Parathyroid adenoma (tissue), 2 donors: ENCODE measurements around the gene SLC9B1.

ENCODE experiments used
- H2AFZ ChIP-seq: fragments of 300-600 bp; sonication (generic); one replicate; pipeline ENCODE4 v1.7.0; 2017; ENCODE audit warnings: antibody characterized with exemption, mild to moderate bottlenecking
- H3K27ac ChIP-seq: fragments of 300-600 bp; sonication (generic); one replicate; pipeline ENCODE4 v1.7.0; 2017
- H3K27me3 ChIP-seq: fragments of 300-600 bp; sonication (generic); one replicate; pipeline ENCODE4 v1.7.0; 2017; ENCODE audit warnings: low read length; ENCODE audit not compliant: control insufficient read depth, insufficient read depth
- H3K36me3 ChIP-seq: fragments of 300-600 bp; sonication (generic); one replicate; pipeline ENCODE4 v1.7.0; 2017; ENCODE audit warnings: low read length; ENCODE audit not compliant: control insufficient read depth, insufficient read depth
- H3K4me1 ChIP-seq: fragments of 300-600 bp; sonication (generic); one replicate; pipeline ENCODE4 v1.7.0; 2017; ENCODE audit warnings: control low read depth
- H3K4me2 ChIP-seq: fragments of 300-600 bp; sonication (generic); one replicate; pipeline ENCODE4 v1.7.0; 2017; ENCODE audit warnings: low read length
- H3K4me3 ChIP-seq: fragments of 300-600 bp; sonication (generic); one replicate; pipeline ENCODE4 v1.7.0; 2017; ENCODE audit warnings: low read depth, low read length
- H3K79me2 ChIP-seq: fragments of 300-600 bp; sonication (generic); one replicate; pipeline ENCODE4 v1.7.0; 2017; ENCODE audit warnings: control low read depth
- H3K9ac ChIP-seq: fragments of 300-600 bp; sonication (generic); one replicate; pipeline ENCODE4 v1.7.0; 2017; ENCODE audit warnings: mild to moderate bottlenecking
- H3K9me3 ChIP-seq: fragments of 300-600 bp; sonication (generic); one replicate; pipeline ENCODE4 v1.7.0; 2017; ENCODE audit warnings: low read length; ENCODE audit not compliant: control insufficient read depth
- TF ChIP-seq, protein P1 (sequence below): fragments of 300-600 bp; sonication (generic); IDR thresholded peaks from one replicate; pipeline ENCODE4 v1.7.0; 2017; ENCODE audit warnings: antibody characterized with exemption, mild to moderate bottlenecking
- donor health status: primary hyperparathyroidism.

The SLC9B1 gene

DNA sequence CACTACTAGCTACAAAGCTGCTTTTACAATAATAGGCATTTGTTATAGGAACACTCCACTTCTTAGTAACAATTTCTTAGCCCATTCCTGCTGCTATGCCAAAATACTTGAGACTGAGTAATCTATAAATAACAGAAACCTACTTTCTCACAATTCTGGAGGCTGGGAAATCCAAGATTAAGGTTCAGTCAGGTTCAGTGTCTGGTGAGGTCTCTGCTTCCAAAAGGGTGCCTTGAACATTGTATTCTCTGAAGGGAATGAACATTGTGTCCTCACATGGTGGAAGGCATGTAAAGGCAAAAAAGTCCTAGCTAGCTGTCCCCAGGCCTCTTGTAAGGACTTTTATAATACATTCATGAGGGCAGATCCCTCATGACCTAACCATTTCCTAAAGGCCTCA, 7.0 kb downstream of the SLC9B1 start:
- Histone ChIP-seq H3K79me2 (no peaks in the 10 kb centered on the region), H3K27me3 (no peaks in the 10 kb centered on the region), H3K4me3 (no peak overlapping the region), H3K9ac (no peak overlapping the region), H3K9me3 (no peaks in the 10 kb centered on the region), H3K36me3 (no peaks in the 10 kb centered on the region), H3K27ac (peak overlapping the region; percentile 81), H2AFZ (peak overlapping the region; percentile 73), H3K4me1 (peaks cover 18% of the 10 kb centered on the region), H3K4me2 (no peak overlapping the region)
- TF ChIP-seq, protein P1, sequence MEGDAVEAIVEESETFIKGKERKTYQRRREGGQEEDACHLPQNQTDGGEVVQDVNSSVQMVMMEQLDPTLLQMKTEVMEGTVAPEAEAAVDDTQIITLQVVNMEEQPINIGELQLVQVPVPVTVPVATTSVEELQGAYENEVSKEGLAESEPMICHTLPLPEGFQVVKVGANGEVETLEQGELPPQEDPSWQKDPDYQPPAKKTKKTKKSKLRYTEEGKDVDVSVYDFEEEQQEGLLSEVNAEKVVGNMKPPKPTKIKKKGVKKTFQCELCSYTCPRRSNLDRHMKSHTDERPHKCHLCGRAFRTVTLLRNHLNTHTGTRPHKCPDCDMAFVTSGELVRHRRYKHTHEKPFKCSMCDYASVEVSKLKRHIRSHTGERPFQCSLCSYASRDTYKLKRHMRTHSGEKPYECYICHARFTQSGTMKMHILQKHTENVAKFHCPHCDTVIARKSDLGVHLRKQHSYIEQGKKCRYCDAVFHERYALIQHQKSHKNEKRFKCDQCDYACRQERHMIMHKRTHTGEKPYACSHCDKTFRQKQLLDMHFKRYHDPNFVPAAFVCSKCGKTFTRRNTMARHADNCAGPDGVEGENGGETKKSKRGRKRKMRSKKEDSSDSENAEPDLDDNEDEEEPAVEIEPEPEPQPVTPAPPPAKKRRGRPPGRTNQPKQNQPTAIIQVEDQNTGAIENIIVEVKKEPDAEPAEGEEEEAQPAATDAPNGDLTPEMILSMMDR, result no peak

DNA sequence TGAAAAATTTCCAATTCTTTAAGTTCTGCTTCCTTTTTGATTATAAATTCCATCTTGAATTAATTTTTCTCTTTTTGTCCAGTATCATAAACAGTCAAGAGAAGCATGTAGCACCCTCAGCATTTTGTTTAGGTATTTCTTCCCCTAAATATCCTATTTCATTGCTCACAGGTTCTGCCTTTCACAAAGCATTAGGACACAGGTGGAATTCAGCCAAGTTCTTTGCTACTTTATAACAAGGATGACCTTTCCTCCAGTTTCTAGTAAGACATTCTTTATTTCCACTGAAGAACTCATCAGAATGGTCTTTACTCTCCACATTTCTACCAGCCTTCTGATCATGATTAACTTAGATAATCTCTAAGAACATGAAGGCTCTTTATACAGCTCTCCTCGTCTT, 7.4 kb downstream of the SLC9B1 start:
- Histone ChIP-seq H3K27ac (peak overlapping the region; percentile 81), H2AFZ (peak overlapping the region; percentile 73), H3K4me1 (peaks cover 18% of the 10 kb centered on the region), H3K27me3 (no peaks in the 10 kb centered on the region), H3K4me2 (no peak overlapping the region), H3K9me3 (no peaks in the 10 kb centered on the region), H3K36me3 (no peaks in the 10 kb centered on the region), H3K9ac (no peak overlapping the region), H3K79me2 (no peaks in the 10 kb centered on the region), H3K4me3 (no peak overlapping the region)
- TF ChIP-seq, protein P1, result no peak

DNA sequence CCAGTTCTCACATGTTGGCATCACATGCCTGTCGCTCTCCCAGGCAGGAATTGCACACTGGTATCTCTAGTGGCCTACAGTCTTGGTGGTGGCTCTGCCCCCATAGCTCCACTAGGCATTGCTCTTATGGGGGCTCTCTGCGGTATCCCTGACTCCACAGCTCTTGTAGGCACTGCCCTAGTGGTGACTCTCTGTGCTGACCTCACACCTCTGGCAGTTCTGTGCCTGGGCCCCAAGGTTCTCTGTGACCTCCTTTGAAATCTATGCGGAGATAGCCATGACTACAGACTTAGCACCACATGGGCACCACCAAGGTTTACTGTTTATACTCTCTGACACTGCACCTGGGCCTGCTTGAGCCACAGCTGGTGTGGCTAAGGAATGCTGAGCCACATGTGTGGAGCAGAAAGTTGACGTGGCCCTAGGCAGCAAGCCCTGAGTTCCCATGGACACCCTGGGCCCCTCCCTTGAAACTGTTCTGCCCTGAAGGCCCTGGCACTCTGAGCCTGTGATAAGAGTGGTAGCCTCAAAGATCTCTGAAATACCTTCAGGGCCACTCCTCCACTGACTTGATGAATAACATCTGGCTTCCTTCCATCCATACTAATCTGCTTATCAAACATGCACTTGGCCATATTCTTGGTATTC, 8.0 kb downstream of the SLC9B1 start:
- H3K4me1 ChIP-seq, result peaks cover 18% of the 10 kb centered on the region
- no peak overlapping the region for H3K9ac ChIP-seq
- H2AFZ ChIP-seq, result peak overlapping the region; percentile 73
- H3K79me2 ChIP-seq, result no peaks in the 10 kb centered on the region
- peak overlapping the region; percentile 81 for H3K27ac ChIP-seq
- H3K4me2 ChIP-seq, result no peak overlapping the region
- no peak overlapping the region for H3K4me3 ChIP-seq
- H3K9me3 ChIP-seq, result no peaks in the 10 kb centered on the region
- no peaks in the 10 kb centered on the region for H3K27me3 ChIP-seq
- TF ChIP-seq, protein P1, result no peak
- no peaks in the 10 kb centered on the region for H3K36me3 ChIP-seq

DNA sequence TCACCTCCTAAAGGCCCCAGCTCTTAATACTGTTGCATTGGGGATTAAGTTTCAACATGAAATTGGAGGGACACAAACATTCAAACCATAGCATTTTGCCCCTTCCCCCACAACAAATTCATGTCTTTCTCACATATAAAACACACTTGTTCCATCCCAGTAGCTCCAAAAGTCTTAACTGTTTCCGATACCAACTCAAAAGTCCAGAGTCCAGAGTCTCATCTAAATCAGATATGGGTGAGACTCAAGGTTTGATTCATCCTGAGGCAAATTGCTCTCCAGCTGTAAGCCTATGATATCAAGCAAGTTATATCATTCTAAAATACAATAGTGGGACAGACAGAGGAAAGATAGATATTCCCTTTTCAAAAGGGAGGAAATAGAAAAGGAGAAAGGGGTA, 8.7 kb downstream of the SLC9B1 start:
- Histone ChIP-seq H3K9me3 (no peaks in the 10 kb centered on the region), H3K4me3 (no peak overlapping the region), H2AFZ (peak overlapping the region; percentile 73), H3K4me1 (peaks cover 18% of the 10 kb centered on the region), H3K27ac (peak overlapping the region; percentile 81), H3K9ac (no peak overlapping the region), H3K27me3 (no peaks in the 10 kb centered on the region), H3K4me2 (no peak overlapping the region), H3K36me3 (no peaks in the 10 kb centered on the region), H3K79me2 (no peaks in the 10 kb centered on the region)
- TF ChIP-seq, protein P1, result no peak
